IMR-90 (cell line): Measurements from ENCODE around the gene LIX1. TPM values are rescaled to one million over a fixed set of nuclear protein-coding genes. Genes with fewer than 3 reads are reported as not detected.

ENCODE experiments used
- ATAC-seq: fragments of 200-7000 bp; cut with Tn5 transposase; 2 replicates; pipeline ENCODE4 v1.9.1; 2020; ENCODE audit warnings: low read depth, mild to moderate bottlenecking, moderate library complexity
- BruUV-seq: library from RNA; stranded (reverse); fragments of 400-500 nt; replicated peaks from 2 replicates; lab custom pipeline; 2021; lab: Mats Ljungman, UMichigan
- CTCF ChIA-PET: fragments of 300-600 bp; formaldehyde crosslinking; extraction: SDS; loops from one replicate; lab custom pipeline; 2021; ENCODE audit warnings: antibody characterized with exemption; lab: Yijun Ruan, JAX
- POLR2A ChIA-PET: fragments of 300-600 bp; sonication (Branson Sonifier 250); formaldehyde crosslinking; loops from one replicate; lab custom pipeline; 2022; ENCODE audit warnings: antibody characterized with exemption; ENCODE audit not compliant: unreplicated experiment; lab: Charles Lee
- DNase-seq: peaks from one replicate; pipeline ENCODE4 v3.0.0; 2013
- H2AFZ ChIP-seq: replicated peaks from 2 replicates; pipeline ENCODE3; 2013; ENCODE audit warnings: low read length, mild to moderate bottlenecking; ENCODE audit not compliant: poor library complexity
- H2AK5ac ChIP-seq: 2 replicates; pipeline ENCODE4 v1.6.1; 2013; ENCODE audit warnings: low read depth, low read length, inconsistent platforms
- H2AK9ac ChIP-seq: replicated peaks from 2 replicates; pipeline ENCODE3; 2013; ENCODE audit warnings: mild to moderate bottlenecking, low read depth, low read length, moderate library complexity; ENCODE audit not compliant: poor library complexity
- H2BK120ac ChIP-seq: 2 replicates; pipeline ENCODE4 v1.6.1; 2013; ENCODE audit warnings: low read depth, low read length, inconsistent platforms
- H2BK15ac ChIP-seq: 3 replicates; pipeline ENCODE4 v1.6.1; 2013; ENCODE audit warnings: low read depth, low read length, inconsistent platforms
- H2BK20ac ChIP-seq: 2 replicates; pipeline ENCODE4 v1.6.1; 2013; ENCODE audit warnings: low read depth, mild to moderate bottlenecking, inconsistent platforms, low read length, moderate library complexity
- H2BK5ac ChIP-seq: 2 replicates; pipeline ENCODE4 v1.6.1; 2013; ENCODE audit warnings: mild to moderate bottlenecking, low read depth, low read length, inconsistent platforms; ENCODE audit not compliant: poor library complexity, severe bottlenecking
- H3K14ac ChIP-seq: replicated peaks from 2 replicates; pipeline ENCODE4 v1.6.1; 2013; ENCODE audit warnings: low read depth, low read length, inconsistent platforms
- H3K18ac ChIP-seq: 2 replicates; pipeline ENCODE4 v1.6.1; 2013; ENCODE audit warnings: low read depth, low read length, control low read depth
- H3K23ac ChIP-seq: 2 replicates; pipeline ENCODE4 v1.6.1; 2013; ENCODE audit warnings: low read depth, low read length, inconsistent platforms
- H3K27ac ChIP-seq: 2 replicates; pipeline ENCODE4 v1.5.1; 2013; ENCODE audit warnings: mild to moderate bottlenecking, control low read depth, low read length; ENCODE audit not compliant: insufficient read depth
- H3K27me3 ChIP-seq: 2 replicates; pipeline ENCODE4 v1.6.1; 2013; ENCODE audit warnings: low read length; ENCODE audit not compliant: control insufficient read depth, insufficient read depth
- H3K36me3 ChIP-seq: 2 replicates; pipeline ENCODE4 v1.6.1; 2013; ENCODE audit warnings: low read length, mixed read lengths; ENCODE audit not compliant: control insufficient read depth, insufficient read depth
- H3K4ac ChIP-seq: 2 replicates; pipeline ENCODE4 v1.6.1; 2013; ENCODE audit warnings: low read depth, low read length, inconsistent platforms
- H3K4me1 ChIP-seq: 2 replicates; pipeline ENCODE4 v1.6.1; 2013; ENCODE audit warnings: low read length, mixed read lengths; ENCODE audit not compliant: control insufficient read depth, insufficient read depth
- H3K4me2 ChIP-seq: 2 replicates; pipeline ENCODE4 v1.6.1; 2013; ENCODE audit warnings: low read depth, mild to moderate bottlenecking, control low read depth, low read length, moderate library complexity
- H3K4me3 ChIP-seq: 2 replicates; pipeline ENCODE4 v1.5.1; 2013; ENCODE audit warnings: low read depth, mild to moderate bottlenecking, control low read depth, low read length, moderate library complexity; ENCODE audit not compliant: insufficient read depth
- H3K56ac ChIP-seq: 2 replicates; pipeline ENCODE4 v1.6.1; 2013; ENCODE audit warnings: low read length, inconsistent platforms; ENCODE audit not compliant: insufficient read depth; ENCODE audit errors: extremely low read depth
- H3K79me1 ChIP-seq, 2 experiments: 2 replicates each; pipeline ENCODE4 v1.6.1; 2013; ENCODE audit warnings: low read length in 2 of 2, inconsistent platforms in 1 of 2, low read depth in 1 of 2
- H3K9ac ChIP-seq: 2 replicates; pipeline ENCODE4 v1.6.1; 2013; ENCODE audit warnings: low read depth, low read length, control low read depth
- H3K9me1 ChIP-seq: 2 replicates; pipeline ENCODE4 v1.6.1; 2013; ENCODE audit warnings: low read length, inconsistent platforms; ENCODE audit not compliant: insufficient read depth
- H3K9me3 ChIP-seq: 2 replicates; pipeline ENCODE4 v1.6.1; 2013; ENCODE audit warnings: low read length; ENCODE audit not compliant: control insufficient read depth, insufficient read depth
- H4K20me1 ChIP-seq: 2 replicates; pipeline ENCODE4 v1.6.1; 2013; ENCODE audit warnings: low read length, inconsistent platforms; ENCODE audit not compliant: insufficient read depth
- H4K5ac ChIP-seq: 2 replicates; pipeline ENCODE4 v1.6.1; 2013; ENCODE audit warnings: mild to moderate bottlenecking, low read depth, low read length, control low read depth
- H4K8ac ChIP-seq, 2 experiments: 2 replicates each; pipeline ENCODE4 v1.6.1; 2013; ENCODE audit warnings: low read depth in 2 of 2, low read length in 2 of 2, control low read depth in 1 of 2, inconsistent platforms in 1 of 2
- H4K91ac ChIP-seq: 2 replicates; pipeline ENCODE4 v1.6.1; 2013; ENCODE audit warnings: low read depth, low read length, inconsistent platforms; ENCODE audit not compliant: insufficient read depth
- CEBPB ChIP-seq: IDR thresholded peaks from 2 replicates; pipeline ENCODE4 v1.6.1; 2012; ENCODE audit warnings: low read depth, low read length, improper control_type of control experiment
- FOS ChIP-seq: fragments of 150-350 bp; IDR thresholded peaks from 2 replicates; pipeline ENCODE4 v1.6.1; 2016; ENCODE audit warnings: low read depth, low read length
- NFE2L2 ChIP-seq: fragments of 150-350 bp; IDR thresholded peaks from 2 replicates; pipeline ENCODE4 v1.6.1; 2016; ENCODE audit warnings: low read depth, mild to moderate bottlenecking, low read length
- WGBS, 2 experiments: methylation state at CpG; one replicate each; pipeline versions ENCODE4 v1.1.5 to v1.1.7; 2013; ENCODE audit warnings: missing lambda C conversion rate in 2 of 2; ENCODE audit not compliant: insufficient read length in 1 of 2; ENCODE audit errors: extremely low coverage in 2 of 2; 5-methylcytosine and 5-hydroxymethylcytosine counted together
- dilution Hi-C: fragments of 300-500 bp; cut with HindIII; formaldehyde crosslinking; loops from one replicate; pipeline ENCODE4 v1.14.3; 2018; ENCODE audit warnings: low sequenced_read_pairs; ENCODE audit not compliant: unreplicated experiment
- in situ Hi-C: fragments of 300-500 bp; cut with MboI; formaldehyde crosslinking; loops from 3 replicates; pipeline ENCODE4 v1.14.3; 2019; ENCODE audit warnings: low sequenced_read_pairs, inconsistent platforms, mixed read lengths
- intact Hi-C: fragments of 100-400 bp; cut with micrococcal nuclease; formaldehyde crosslinking; loops from 2 replicates; pipeline ENCODE4 v1.10.0; 2022
- polyA plus RNA-seq, 3 experiments: library from polyadenylated mRNA; depleted of rRNA; stranded (reverse); fragments of >200 nt; gene quantifications; 2 replicates each; pipeline ENCODE4 v1.2.3, GENCODE V29; 2012; ENCODE audit warnings: low replicate concordance in 1 of 3
- total RNA-seq: library from RNA; depleted of rRNA; stranded (reverse); fragments of >200 nt; gene quantifications from 2 replicates; pipeline ENCODE4 v1.2.3, GENCODE V29; 2012
- TF ChIP-seq, protein P1 (sequence below): fragments of 150-350 bp; IDR thresholded peaks from 2 replicates; pipeline ENCODE4 v1.6.1; 2016; ENCODE audit warnings: low read depth, mild to moderate bottlenecking, low read length, moderate library complexity, borderline replicate concordance

The LIX1 gene
- total and polyA plus RNA-seq, 2 of the 4 experiments (the other 2 are of a cell fraction) = not detected

DNA sequence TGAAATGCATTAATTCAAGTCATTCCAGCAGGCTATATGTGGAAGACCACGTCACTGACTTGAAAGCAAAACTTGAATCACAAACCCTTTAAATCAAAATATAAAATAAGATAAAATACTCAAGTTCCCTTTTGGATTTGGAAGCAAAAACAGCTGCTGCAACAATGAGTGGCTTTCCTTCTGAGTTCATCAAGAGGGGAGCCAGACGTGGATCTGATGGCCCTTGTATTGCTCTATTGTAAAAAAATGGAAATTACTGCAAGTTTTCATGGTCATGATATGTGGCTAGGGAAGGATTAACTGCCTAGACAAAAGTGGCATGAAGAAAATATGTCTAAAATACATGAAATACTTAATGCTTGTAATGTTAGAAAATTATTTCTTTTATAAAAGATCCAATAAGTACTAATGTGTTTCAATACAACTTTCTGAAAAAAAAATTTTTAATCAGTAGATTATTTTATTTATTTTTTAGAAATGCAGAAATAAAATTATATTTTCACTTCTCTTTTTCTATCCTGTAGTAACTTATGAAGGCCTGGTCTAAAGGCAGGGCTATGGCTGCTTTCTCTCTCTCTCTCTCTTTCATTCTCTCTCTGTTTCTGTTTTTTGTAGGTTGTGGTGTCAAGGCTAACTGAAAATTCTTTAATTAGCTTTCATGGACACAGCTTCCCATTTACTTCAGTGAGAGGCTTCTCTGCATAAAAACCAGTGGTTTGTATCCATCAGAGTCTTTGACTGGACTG, 24.0 kb downstream of the LIX1 start:
- no peak overlapping the region for H3K23ac ChIP-seq
- H2BK120ac ChIP-seq = no peak overlapping the region
- no peak overlapping the region for H3K14ac ChIP-seq
- no TSS peak for BruUV-seq
- no peak overlapping the region for H3K18ac ChIP-seq
- no peak overlapping the region for H3K4ac ChIP-seq
- H3K4me2 ChIP-seq = no peak overlapping the region
- ATAC-seq (no peak), DNase-seq (no peak)
- H2BK5ac ChIP-seq = no peak overlapping the region
- dilution Hi-C loops (no loop called here), in situ Hi-C loops (no loop called here), intact Hi-C loops (no loop called here)
- no peak overlapping the region for H3K9ac ChIP-seq
- no peak overlapping the region for H2BK15ac ChIP-seq
- WGBS, 2 experiments = no CpG with 5 or more reads among the region's 2 CpGs
- no peak overlapping the region for H3K27ac ChIP-seq
- no peak overlapping the region for H2AK5ac ChIP-seq
- no peaks in the 10 kb centered on the region for H3K36me3 ChIP-seq
- H3K9me3 ChIP-seq = no peaks in the 10 kb centered on the region
- no peak overlapping the region for H2AK9ac ChIP-seq
- no peak overlapping the region for H4K91ac ChIP-seq
- no peaks in the 10 kb centered on the region for H3K4me1 ChIP-seq
- no peaks in the 10 kb centered on the region for H3K9me1 ChIP-seq
- no peak overlapping the region for H4K5ac ChIP-seq
- H4K20me1 ChIP-seq = no peaks in the 10 kb centered on the region
- TF ChIP-seq NFE2L2 (no peak), CEBPB (no peak), FOS (no peak)
- TF ChIP-seq, protein P1, sequence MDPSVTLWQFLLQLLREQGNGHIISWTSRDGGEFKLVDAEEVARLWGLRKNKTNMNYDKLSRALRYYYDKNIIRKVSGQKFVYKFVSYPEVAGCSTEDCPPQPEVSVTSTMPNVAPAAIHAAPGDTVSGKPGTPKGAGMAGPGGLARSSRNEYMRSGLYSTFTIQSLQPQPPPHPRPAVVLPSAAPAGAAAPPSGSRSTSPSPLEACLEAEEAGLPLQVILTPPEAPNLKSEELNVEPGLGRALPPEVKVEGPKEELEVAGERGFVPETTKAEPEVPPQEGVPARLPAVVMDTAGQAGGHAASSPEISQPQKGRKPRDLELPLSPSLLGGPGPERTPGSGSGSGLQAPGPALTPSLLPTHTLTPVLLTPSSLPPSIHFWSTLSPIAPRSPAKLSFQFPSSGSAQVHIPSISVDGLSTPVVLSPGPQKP = no peak
- no peak overlapping the region for H3K4me3 ChIP-seq
- peaks cover 33% of the 10 kb centered on the region for H3K27me3 ChIP-seq
- no peak overlapping the region for H2AFZ ChIP-seq
- no peaks in the 10 kb centered on the region for H3K79me1 ChIP-seq
- no peak overlapping the region for H4K8ac ChIP-seq
- ChIA-PET CTCF (no interaction called here), POLR2A (no interaction called here)
- H3K56ac ChIP-seq = no peak overlapping the region
- H2BK20ac ChIP-seq = no peak overlapping the region
